GM21619 (cell line): ENCODE measurements around the gene DPEP3.

Experiments
- ATAC-seq: cut with Tn5 transposase; IDR thresholded peaks from one replicate; pipeline ENCODE4 v1.9.1; 2021; ENCODE audit not compliant: unreplicated experiment

Gene DPEP3

GRCh38 chr16:67967958-67968399 is 12.3 kb downstream of the DPEP3 start:
- peak; percentile 27 for ATAC-seq

- ATAC-seq, result no peak
Measured at GRCh38 chr16:67967183-67967957, 12.9 kb downstream of the DPEP3 start.

DNA sequence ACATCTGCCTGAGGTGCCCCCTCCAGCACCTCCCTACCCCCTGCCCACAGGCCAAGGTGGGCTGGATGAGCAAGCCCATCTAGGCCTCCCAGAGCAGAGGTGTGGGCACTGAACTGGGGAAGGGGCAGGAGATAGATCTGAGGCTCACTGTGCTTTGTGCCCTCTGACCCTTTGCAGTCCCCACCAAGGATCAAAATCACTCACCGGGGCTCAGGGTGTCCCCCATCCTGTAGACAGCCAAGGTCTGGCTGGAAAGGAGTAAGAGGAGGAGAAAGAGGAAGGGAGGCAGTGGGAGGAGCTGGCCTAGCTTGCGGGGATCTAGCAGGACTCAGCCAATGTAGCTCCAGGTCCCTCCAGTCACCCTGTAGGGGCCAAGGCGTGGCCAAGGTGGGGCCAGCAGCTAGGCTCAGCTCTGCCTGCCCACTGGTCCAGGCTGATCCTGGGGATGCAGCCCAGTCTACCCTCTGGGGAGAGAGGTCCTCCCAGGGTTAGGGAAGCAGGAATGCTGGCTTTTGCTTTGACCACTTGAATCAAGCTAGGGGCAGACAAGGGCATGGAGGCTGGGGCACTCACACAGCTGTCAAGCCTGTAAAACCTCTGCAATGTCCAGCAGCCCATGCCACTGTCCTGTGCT is 13.6 kb downstream of the DPEP3 start:
- ATAC-seq, result no peak

GRCh38 chr16:67965668-67966548 is 14.4 kb downstream of the DPEP3 start:
- ATAC-seq, result no peak

DNA sequence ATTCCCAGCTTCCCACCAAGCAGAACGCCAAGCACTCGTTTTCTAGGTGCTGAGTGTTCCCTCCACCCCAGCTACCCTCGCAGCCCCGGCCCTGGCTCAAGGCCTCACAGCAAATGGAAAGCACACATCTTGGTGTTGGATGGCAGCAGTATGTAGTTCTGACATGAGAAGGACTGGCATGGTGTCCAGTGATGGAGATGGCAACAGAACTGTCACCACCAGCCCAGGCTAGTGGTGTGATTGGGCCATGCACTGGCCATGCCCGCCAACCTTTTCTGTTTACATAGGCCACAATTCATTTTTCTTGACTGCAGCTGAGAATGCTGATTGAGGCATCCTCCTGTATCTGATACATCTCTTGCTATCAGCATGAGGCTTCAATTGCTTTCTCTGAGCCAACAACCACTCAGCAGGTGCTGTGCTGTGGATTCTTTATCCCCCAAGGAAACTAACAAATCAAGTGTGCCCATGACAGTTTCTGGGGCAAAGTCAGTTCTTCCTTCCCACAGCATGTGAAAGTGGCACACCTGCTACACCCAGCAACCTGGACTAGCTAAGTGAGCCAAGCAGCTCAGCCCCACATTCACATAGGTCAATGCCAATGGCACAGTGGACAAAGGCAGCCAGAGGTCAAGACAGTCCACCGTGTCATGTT is 15.7 kb downstream of the DPEP3 start:
- no peak for ATAC-seq

- no peak for ATAC-seq
Measured at GRCh38 chr16:67963662-67964321, 16.5 kb downstream of the DPEP3 start.

- no peak for ATAC-seq
Measured at GRCh38 chr16:67963292-67963661, 17.0 kb downstream of the DPEP3 start.

GRCh38 chr16:67962135-67962534 is 18.2 kb downstream of the DPEP3 start:
- no peak for ATAC-seq

DNA sequence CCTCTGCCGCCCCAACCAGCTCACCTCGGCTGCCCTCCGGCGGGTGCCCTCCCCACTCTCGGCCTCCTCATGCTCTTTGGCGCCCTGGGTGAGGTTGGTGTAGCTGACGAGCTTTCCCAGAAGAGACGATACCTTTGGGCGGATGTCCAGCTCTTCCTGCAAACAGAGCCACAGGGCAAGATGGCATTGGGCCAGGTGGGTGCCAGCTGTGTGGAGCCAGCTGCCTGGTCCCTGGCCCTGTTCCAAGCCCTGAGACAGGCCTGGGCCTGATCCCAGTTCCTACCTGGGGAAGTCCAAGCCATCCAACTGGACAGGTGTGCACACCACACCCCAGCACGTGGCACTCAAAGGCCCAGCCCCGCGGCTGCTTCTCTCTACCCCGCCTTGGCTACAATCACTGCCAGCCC is 18.7 kb downstream of the DPEP3 start:
- no peak for ATAC-seq

DNA sequence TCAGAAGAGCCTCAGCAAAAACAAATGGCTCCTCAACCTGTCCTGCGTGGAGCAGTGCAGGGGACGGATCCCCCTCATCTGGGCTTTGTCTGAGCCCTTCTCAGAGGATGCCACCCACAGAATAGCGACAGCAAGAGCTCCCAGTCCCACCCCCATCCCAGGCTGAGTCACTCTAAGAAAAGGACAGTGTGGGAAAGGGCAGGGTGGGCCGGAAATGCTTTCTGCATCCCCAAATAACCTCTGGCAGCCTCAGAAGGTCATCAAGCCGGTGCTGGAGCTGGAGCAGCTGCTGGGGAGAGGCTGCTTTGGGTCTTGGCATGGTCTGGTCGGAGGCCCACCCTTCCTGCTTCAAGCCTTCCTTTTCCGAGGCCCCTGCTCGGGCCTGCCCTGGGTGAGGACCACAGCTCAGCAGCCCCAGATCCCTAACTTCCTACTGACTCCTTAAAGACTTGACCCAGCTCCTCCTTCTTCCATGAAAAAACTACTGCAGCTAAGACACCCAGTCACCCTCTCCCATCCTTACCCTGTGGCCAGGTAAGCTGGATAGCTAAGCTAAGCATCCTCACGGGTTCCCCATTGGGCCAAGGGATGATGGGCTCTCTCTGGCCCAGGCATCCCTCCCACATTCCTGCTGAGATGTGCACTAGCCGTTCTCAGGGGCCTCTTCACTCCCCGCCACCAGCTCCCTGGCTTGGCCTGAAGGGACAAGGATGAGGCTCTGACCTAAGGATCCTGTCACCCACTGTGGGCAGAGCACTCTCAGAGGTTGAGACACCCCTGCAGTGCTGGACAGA is 20.6 kb downstream of the DPEP3 start:
- ATAC-seq, result no peak

DNA sequence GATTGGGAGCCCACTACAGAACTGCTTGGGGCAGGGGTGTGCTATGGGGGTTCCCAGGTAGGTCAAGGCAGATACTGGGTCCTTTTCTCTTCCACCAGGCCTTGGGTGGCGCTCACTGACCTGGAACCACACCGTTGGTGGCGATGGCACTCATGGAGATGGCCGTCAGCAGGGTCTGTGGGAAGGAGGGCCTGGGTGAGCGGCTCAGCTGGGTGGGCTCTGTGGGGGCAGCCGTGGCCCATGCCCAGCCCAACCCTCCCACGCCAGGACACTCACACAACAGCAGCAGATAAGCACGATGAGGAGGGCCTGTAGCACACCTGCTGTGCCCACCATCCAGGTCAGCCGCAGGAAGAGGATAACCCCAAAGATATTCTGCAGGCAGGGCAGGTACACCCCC is 22.7 kb downstream of the DPEP3 start:
- no peak for ATAC-seq

DNA sequence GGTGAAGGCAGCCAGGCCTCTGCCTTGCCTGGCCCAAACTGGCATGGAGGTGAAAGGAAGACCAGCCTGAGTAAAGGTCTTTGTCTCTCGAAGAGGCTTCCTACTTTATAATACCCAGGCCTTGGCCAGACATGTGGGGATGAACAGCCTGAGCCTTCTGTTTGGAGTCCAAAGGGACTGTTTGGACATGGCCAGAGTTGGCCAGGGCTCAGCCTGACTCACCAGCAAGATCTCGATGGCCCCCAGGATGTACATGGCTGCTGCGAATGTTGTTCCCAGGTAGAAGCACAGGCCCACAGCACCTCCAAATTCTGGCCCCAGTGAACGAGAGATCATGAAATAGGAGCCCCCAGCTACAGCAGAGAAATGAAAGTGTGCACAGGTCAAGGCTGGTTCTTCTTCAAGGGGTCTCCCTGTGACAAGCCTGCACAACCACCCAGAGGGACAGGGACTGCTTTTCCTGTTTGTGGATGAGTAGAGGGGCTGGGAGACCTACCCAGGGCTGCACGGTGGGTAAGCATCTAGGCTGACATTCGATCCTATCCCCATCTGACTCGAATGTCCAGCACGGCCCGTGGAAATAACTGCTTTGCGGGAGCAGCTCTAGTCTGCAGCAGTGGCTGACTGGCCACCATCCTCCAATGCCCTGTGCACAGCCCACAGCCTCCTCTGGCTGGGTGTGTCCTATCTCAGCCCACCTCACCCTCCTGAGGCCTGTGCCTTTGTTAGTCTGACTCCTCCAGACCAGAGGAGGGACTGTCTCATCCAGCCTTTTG is 25.7 kb downstream of the DPEP3 start:
- no peak for ATAC-seq

GRCh38 chr16:67953641-67954375 is 26.5 kb downstream of the DPEP3 start:
- no peak for ATAC-seq

- no peak for ATAC-seq
Measured at GRCh38 chr16:67951485-67951884, 28.8 kb downstream of the DPEP3 start.

DNA sequence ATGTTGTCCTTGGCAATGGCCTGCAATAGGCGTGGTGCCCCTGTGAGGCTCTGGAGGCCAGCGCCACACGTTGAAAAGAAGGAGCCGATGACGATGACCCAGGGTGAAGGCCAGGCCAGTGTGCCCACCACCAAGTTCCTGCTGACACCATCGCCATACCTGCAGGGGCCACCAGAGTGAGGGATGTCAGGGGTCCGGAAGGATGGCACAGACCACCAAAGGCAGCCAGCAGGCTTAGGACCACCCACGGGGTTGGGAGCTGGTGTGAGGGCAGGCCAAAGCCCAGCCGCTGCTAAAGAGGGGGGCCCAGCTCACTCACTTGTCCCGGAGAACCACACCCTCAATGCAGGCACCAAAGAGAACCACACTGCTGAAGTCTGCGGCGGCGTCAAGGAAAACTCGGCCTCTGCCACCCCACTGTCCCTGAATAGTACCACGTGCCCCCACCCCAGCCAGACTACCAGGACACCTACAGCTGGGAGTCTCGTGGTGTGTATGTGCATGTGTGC is 29.9 kb downstream of the DPEP3 start:
- no peak for ATAC-seq

DNA sequence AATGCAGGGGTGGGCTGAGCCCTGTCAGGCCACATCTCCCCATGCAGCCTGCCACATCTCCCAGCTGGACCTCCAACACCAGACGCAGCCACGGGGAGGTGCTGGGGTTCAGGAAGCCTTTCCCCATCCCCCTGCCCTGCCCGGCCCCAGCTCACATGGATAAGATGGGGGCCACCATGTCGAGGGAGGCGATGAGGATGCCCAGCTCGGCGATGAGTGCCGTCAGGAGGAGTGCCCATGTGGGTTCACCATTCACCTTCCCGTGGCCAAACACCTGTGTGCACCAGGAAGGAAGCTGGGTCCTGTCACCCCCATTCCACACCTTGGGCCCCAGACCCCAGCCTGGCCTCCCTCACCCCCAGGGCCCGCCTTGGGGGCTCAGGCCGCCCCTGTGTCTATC is 30.7 kb downstream of the DPEP3 start:
- ATAC-seq, result no peak

DNA sequence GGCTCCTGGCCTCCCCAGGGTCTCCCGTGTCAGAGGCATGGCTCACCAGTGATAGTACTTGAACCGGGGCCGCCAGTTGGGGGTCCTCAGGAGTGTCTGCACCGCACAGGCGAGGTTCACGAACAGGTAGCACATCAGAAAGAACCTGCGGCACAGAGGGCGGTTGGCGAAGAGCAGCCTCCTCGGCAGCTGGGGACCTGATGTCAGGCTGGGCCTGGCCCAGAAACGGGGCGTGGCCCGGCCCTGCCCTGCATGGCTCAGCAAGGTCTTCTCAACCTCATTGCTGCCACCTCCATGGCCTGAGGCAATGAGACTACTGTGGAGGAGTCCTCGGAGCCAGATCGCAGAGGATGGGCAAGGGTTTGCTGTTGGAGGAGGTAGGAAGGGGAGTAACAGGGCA is 32.3 kb downstream of the DPEP3 start:
- no peak for ATAC-seq

DNA sequence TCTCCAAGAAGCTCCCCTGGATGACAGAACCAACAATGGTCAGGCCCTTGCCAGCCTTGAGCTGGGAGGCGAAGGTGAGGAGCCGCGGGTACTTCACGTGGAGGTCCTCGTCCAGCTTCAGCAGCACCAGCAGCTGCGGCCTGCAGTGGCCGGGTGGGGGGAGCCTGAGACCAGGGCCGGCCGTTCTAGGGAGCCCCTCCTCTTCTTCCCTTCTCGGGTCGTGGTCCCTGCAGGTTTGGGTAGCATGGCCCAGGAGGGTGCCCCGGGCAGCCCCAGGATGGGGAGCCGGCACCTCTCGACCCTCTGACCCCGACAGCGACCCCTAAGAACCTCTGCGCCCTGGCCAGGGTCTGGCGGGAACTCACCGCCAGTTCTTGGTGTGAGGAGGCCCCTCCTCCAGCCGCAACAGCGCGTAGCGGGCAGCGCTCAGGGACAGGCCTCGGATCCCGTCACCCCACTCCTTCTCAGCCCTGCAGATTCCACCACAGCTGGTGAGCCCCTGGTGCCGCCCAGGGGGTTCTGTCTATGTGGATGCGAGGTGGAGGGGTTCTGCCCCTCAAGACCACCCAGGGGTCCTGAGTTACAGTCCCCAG is 33.2 kb downstream of the DPEP3 start:
- no peak for ATAC-seq
